Measurements from ENCODE around the gene SNPH. TPM values are rescaled to one million over a fixed set of nuclear protein-coding genes. Genes with fewer than 3 reads are reported as not detected.
A peak's percentile ranks its signal among the peaks of the same experiment; 100 is the strongest.

SNPH gene
- total RNA-seq, 1 donor from 2014 or later, result 0.43 TPM

GRCh38 chr20:1267161-1267560, 1.1 kb downstream of the SNPH start:
- peak overlapping the region; percentile 83 for H3K4me2 ChIP-seq
- peak overlapping the region; percentile 87 for H3K4me3 Mint-ChIP-seq
- H3K36me3 ChIP-seq, result no peaks in the 10 kb centered on the region
- peaks cover 15% of the 10 kb centered on the region for H3K27me3 Mint-ChIP-seq (ENCODE audit: insufficient read depth, low read depth)
- H4K20me1 ChIP-seq (ENCODE audit: low read depth), result peaks cover 6% of the 10 kb centered on the region
- peak overlapping the region; percentile 81 for H3K4me3 ChIP-seq
- no peak overlapping the region for H3K27ac ChIP-seq
- no peaks in the 10 kb centered on the region for H3K36me3 Mint-ChIP-seq
- H3K9me3 Mint-ChIP-seq, result peaks cover 2% of the 10 kb centered on the region
- H3K79me2 ChIP-seq (ENCODE audit: low read depth), result no peaks in the 10 kb centered on the region
- H3K4me1 Mint-ChIP-seq, result peaks cover 11% of the 10 kb centered on the region
- peak; percentile 11 for DNase-seq (ENCODE audit: low spot score)
- no peak overlapping the region for H2AFZ ChIP-seq (replicated peaks)
- peaks cover 22% of the 10 kb centered on the region for H3F3A ChIP-seq (ENCODE audit: low read depth)
- H3K27ac Mint-ChIP-seq, result no peak overlapping the region
- no peaks in the 10 kb centered on the region for H3K9me3 ChIP-seq (ENCODE audit: low read depth)
- peaks cover 28% of the 10 kb centered on the region for H3K27me3 ChIP-seq
- peaks cover 8% of the 10 kb centered on the region for H3K4me1 ChIP-seq
- TF ChIP-seq EZH2phosphoT487 (IDR thresholded peaks at IDR 0.05) (no peak), EZH2 (IDR thresholded peaks at IDR 0.05) (no peak), CTCF (IDR thresholded peaks at IDR 0.05) (no peak)
- no peak overlapping the region for H3K9ac ChIP-seq

- Histone ChIP-seq H3K27me3 (peaks cover 28% of the 10 kb centered on the region), H3K4me3 (no peak overlapping the region), H2AFZ (replicated peaks) (no peak overlapping the region), H3K79me2 (ENCODE audit: low read depth) (no peaks in the 10 kb centered on the region), H3K36me3 (no peaks in the 10 kb centered on the region), H3K9ac (no peak overlapping the region), H3K27ac (no peak overlapping the region), H3K4me2 (no peak overlapping the region), H3K4me1 (peaks cover 8% of the 10 kb centered on the region), H4K20me1 (ENCODE audit: low read depth) (peaks cover 6% of the 10 kb centered on the region), H3F3A (ENCODE audit: low read depth) (peaks cover 22% of the 10 kb centered on the region), H3K9me3 (ENCODE audit: low read depth) (no peaks in the 10 kb centered on the region)
- no peak for TF ChIP-seq EZH2phosphoT487 (IDR thresholded peaks at IDR 0.05)
- no peak for TF ChIP-seq EZH2 (IDR thresholded peaks at IDR 0.05)
- no peak for TF ChIP-seq CTCF (IDR thresholded peaks at IDR 0.05)
- Mint-ChIP-seq H3K27ac (no peak overlapping the region), H3K36me3 (no peaks in the 10 kb centered on the region), H3K4me3 (peak overlapping the region; percentile 87), H3K9me3 (no peaks in the 10 kb centered on the region), H3K4me1 (peaks cover 11% of the 10 kb centered on the region), H3K27me3 (ENCODE audit: insufficient read depth, low read depth) (peaks cover 15% of the 10 kb centered on the region)
- no peak for DNase-seq (ENCODE audit: low spot score)
Observed at GRCh38 chr20:1267809-1268374, 1.8 kb downstream of the SNPH start.

DNA sequence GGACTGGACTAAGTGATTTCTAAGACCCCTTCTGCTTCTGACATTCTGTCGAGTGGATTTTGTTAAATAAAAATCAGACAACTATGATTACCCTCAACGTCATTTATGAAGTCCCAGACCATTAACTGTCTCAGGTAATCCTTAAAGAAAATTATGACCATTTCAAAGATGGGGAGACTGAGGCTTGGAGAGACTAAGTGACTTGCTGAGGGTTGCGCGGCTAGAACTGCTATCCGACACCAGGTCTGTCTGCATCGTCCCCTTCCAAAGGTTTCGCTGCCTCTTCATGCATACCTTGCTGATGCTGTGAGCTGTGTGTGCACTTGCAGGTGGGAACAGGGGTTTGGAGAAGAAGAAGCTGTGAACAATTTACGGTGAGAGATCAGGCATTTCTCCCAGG, 3.1 kb downstream of the SNPH start:
- H3K4me2 ChIP-seq, result no peak overlapping the region
- TF ChIP-seq CTCF (IDR thresholded peaks at IDR 0.05) (no peak), EZH2phosphoT487 (IDR thresholded peaks at IDR 0.05) (no peak), EZH2 (IDR thresholded peaks at IDR 0.05) (no peak)
- Mint-ChIP-seq H3K9me3 (no peaks in the 10 kb centered on the region), H3K36me3 (no peaks in the 10 kb centered on the region), H3K4me1 (peaks cover 11% of the 10 kb centered on the region), H3K27me3 (ENCODE audit: insufficient read depth, low read depth) (peaks cover 15% of the 10 kb centered on the region), H3K27ac (no peak overlapping the region), H3K4me3 (no peak overlapping the region)
- peaks cover 22% of the 10 kb centered on the region for H3F3A ChIP-seq (ENCODE audit: low read depth)
- no peak for DNase-seq (ENCODE audit: low spot score)
- H3K27ac ChIP-seq, result no peak overlapping the region
- no peak overlapping the region for H2AFZ ChIP-seq (replicated peaks)
- H3K4me1 ChIP-seq, result peaks cover 8% of the 10 kb centered on the region
- no peaks in the 10 kb centered on the region for H3K36me3 ChIP-seq
- H3K79me2 ChIP-seq (ENCODE audit: low read depth), result no peaks in the 10 kb centered on the region
- no peak overlapping the region for H3K9ac ChIP-seq
- peaks cover 28% of the 10 kb centered on the region for H3K27me3 ChIP-seq
- H3K4me3 ChIP-seq, result no peak overlapping the region
- no peaks in the 10 kb centered on the region for H3K9me3 ChIP-seq (ENCODE audit: low read depth)
- peaks cover 6% of the 10 kb centered on the region for H4K20me1 ChIP-seq (ENCODE audit: low read depth)

All from neural progenitor cell (in vitro differentiated cells).